Activated B cell treated with CpG ODN at 0.5 μM for 24 hours (primary cell): ENCODE data around the gene SMPD3. TPM values are rescaled to one million over a fixed set of nuclear protein-coding genes. Genes with fewer than 3 reads are reported as not detected.

Experiments used
- ATAC-seq: fragments of 200-7000 bp; cut with Tn5 transposase; one replicate; pipeline ENCODE4 v1.10.0; 2021; ENCODE audit warnings: low read depth, mild to moderate bottlenecking, moderate library complexity
- CTCF ChIA-PET: fragments of 350-600 bp; sonication (Branson Sonifier 250); formaldehyde crosslinking; loops from one replicate; lab custom pipeline; 2021; ENCODE audit warnings: antibody characterized with exemption; lab: Charles Lee
- POLR2A ChIA-PET: fragments of 350-600 bp; sonication (Branson Sonifier 250); formaldehyde crosslinking; loops from one replicate; lab custom pipeline; 2021; ENCODE audit warnings: antibody characterized with exemption; lab: Charles Lee
- DNase-seq: peaks from one replicate; pipeline ENCODE4 v3.0.0; 2022
- H3K27ac Mint-ChIP-seq: one replicate; pipeline ENCODE4 v1.8.0; 2020; ENCODE audit warnings: mixed read lengths
- H3K27me3 Mint-ChIP-seq: one replicate; pipeline ENCODE4 v1.8.0; 2021; ENCODE audit warnings: mixed read lengths
- H3K36me3 Mint-ChIP-seq: one replicate; pipeline ENCODE4 v1.8.0; 2021; ENCODE audit warnings: low read depth, mixed read lengths
- H3K4me1 Mint-ChIP-seq: one replicate; pipeline ENCODE4 v1.8.0; 2021; ENCODE audit warnings: mixed read lengths
- H3K4me3 Mint-ChIP-seq: one replicate; pipeline ENCODE4 v1.8.0; 2020; ENCODE audit warnings: mild to moderate bottlenecking, mixed read lengths
- H3K9me3 Mint-ChIP-seq: one replicate; pipeline ENCODE4 v1.8.0; 2020; ENCODE audit warnings: mixed read lengths
- intact Hi-C: fragments of 100-400 bp; cut with micrococcal nuclease; formaldehyde crosslinking; loops from one replicate; pipeline ENCODE4 v1.15.1; 2024
- total RNA-seq: library from RNA; stranded (reverse); gene quantifications from 2 replicates; pipeline ENCODE4 v1.2.3, GENCODE V29; 2022
- TF ChIP-seq, protein P1 (sequence below): fragments of 200-600 bp; IDR thresholded peaks from one replicate; pipeline ENCODE4 v1.8.0; 2022; ENCODE audit warnings: antibody characterized with exemption, mild to moderate bottlenecking

Gene SMPD3
- total RNA-seq, 1 donor from 2014 or later, result 0.35 TPM

DNA sequence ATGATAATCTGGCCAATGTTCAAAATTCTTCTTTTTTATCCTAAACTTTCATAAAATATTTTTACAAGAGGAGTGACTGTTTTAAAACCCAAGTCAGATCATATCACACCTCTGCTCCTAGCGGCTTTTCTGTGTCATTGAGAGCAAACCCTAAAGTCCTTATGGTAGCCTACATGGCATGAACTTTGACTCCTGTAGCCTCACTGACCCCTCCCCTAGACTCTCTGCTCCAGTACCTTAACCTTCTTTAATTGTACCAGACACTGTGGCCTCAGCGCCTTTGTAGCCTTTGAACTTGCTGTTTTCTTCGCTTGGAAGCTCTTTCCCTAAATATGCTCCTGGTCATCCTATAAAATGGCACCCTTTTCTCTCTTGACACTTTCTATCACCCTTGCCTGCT, 7.3 kb upstream of the SMPD3 start:
- no peaks in the 10 kb centered on the region for H3K36me3 Mint-ChIP-seq
- ChIA-PET POLR2A (no interaction called here), CTCF (interaction anchor here (0.7 kb wide), 1 partner anchor 62 kb away, joined by 3 read pairs; no protein-coding TSS in a partner anchor)

GRCh38 chr16:68454920-68455435, 6.7 kb upstream of the SMPD3 start:
- Mint-ChIP-seq H3K4me3 (no peak overlapping the region), H3K36me3 (no peaks in the 10 kb centered on the region), H3K4me1 (no peaks in the 10 kb centered on the region), H3K27ac (no peak overlapping the region), H3K27me3 (no peaks in the 10 kb centered on the region), H3K9me3 (no peaks in the 10 kb centered on the region)
- DNase-seq (no peak), ATAC-seq (no peak)
- ChIA-PET POLR2A (no interaction called here), CTCF (no interaction called here)
- TF ChIP-seq, protein P1, sequence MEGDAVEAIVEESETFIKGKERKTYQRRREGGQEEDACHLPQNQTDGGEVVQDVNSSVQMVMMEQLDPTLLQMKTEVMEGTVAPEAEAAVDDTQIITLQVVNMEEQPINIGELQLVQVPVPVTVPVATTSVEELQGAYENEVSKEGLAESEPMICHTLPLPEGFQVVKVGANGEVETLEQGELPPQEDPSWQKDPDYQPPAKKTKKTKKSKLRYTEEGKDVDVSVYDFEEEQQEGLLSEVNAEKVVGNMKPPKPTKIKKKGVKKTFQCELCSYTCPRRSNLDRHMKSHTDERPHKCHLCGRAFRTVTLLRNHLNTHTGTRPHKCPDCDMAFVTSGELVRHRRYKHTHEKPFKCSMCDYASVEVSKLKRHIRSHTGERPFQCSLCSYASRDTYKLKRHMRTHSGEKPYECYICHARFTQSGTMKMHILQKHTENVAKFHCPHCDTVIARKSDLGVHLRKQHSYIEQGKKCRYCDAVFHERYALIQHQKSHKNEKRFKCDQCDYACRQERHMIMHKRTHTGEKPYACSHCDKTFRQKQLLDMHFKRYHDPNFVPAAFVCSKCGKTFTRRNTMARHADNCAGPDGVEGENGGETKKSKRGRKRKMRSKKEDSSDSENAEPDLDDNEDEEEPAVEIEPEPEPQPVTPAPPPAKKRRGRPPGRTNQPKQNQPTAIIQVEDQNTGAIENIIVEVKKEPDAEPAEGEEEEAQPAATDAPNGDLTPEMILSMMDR, result no peak
- intact Hi-C loops, result no loop called here

More for the DNA sequence above, 7.3 kb upstream of the SMPD3 start:
- Mint-ChIP-seq H3K27me3 (peaks cover 1% of the 10 kb centered on the region), H3K4me1 (no peaks in the 10 kb centered on the region), H3K4me3 (no peak overlapping the region), H3K9me3 (no peaks in the 10 kb centered on the region), H3K27ac (no peak overlapping the region)
- DNase-seq (no peak), ATAC-seq (no peak)
- intact Hi-C loops, result no loop called here
- TF ChIP-seq, protein P1, result no peak

DNA sequence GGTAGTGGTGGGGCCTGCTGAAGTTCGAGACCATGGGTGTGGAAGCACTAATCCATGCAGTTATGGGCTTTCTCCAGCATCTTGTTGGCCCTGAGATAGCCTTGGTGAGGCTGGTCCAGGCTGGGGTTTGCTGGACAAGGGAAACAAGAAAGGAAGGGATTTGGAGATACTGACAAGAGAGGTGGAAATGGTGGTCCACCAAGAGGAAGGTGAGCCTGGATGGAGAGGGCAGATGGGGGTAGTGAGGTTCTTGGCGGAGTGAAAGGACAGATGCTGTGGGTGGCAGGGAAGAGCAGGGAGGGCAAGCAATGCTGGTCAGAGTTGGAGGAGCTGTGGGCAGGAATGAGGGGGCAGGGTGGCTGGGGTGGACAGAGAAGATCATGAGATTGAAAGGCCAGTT, 5.5 kb upstream of the SMPD3 start:
- intact Hi-C loops, result no loop called here
- CTCF ChIA-PET, result no interaction called here
- Mint-ChIP-seq H3K36me3 (no peaks in the 10 kb centered on the region), H3K4me3 (no peak overlapping the region), H3K9me3 (no peaks in the 10 kb centered on the region), H3K27me3 (no peaks in the 10 kb centered on the region), H3K4me1 (peaks cover 6% of the 10 kb centered on the region), H3K27ac (no peak overlapping the region)
- no peak for ATAC-seq
- POLR2A ChIA-PET, result no interaction called here
- DNase-seq, result no peak
- TF ChIP-seq, protein P1, result no peak

DNA sequence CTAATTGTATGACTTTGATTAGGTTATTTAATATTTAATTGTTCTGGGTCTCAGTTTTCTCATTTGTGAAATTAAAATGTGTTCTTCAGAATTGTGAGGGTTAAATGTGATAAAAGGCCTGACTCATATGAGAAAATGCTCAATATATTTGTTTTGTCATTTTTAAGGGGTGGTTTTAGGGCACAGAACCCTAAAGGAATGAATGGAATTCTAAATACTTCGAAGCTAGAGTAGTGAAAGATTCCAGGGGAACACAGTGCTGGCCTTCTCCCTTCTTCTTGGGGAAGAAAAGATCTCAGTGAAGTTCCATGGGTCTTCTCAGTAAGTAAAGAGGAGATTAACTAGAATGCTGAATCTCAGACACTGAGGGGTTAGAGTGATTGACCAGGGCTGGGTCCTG, 3.9 kb upstream of the SMPD3 start:
- H3K4me1 Mint-ChIP-seq, result peaks cover 18% of the 10 kb centered on the region
- intact Hi-C loops, result no loop called here
- ChIA-PET POLR2A (interaction anchor here (1.2 kb wide), 1 partner anchor 21 kb away, joined by 3 read pairs; no protein-coding TSS in a partner anchor), CTCF (no interaction called here)
- H3K27ac Mint-ChIP-seq, result no peak overlapping the region
- H3K36me3 Mint-ChIP-seq, result no peaks in the 10 kb centered on the region
- TF ChIP-seq, protein P1, result no peak
- no peak overlapping the region for H3K4me3 Mint-ChIP-seq
- DNase-seq (no peak), ATAC-seq (no peak)
- no peaks in the 10 kb centered on the region for H3K9me3 Mint-ChIP-seq
- no peaks in the 10 kb centered on the region for H3K27me3 Mint-ChIP-seq

- Mint-ChIP-seq H3K4me3 (no peak overlapping the region), H3K36me3 (no peaks in the 10 kb centered on the region), H3K27me3 (no peaks in the 10 kb centered on the region), H3K9me3 (no peaks in the 10 kb centered on the region), H3K27ac (no peak overlapping the region), H3K4me1 (peaks cover 18% of the 10 kb centered on the region)
- intact Hi-C loops, result no loop called here
- DNase-seq, result no peak
- ChIA-PET CTCF (no interaction called here), POLR2A (interaction anchor here (1.2 kb wide), 1 partner anchor 19 kb away, joined by 3 read pairs; no protein-coding TSS in a partner anchor)
- TF ChIP-seq, protein P1, result no peak
- no peak for ATAC-seq
Observed at GRCh38 chr16:68451676-68452075, 3.4 kb upstream of the SMPD3 start.
